SK-N-MC (cell line): ENCODE data around the gene ANO10.

Experiments
- EZH2 ChIP-seq: fragments of 200-600 bp; sonication (generic); IDR thresholded peaks from one replicate; pipeline ENCODE4 v1.6.1; 2017; ENCODE audit warnings: antibody characterized with exemption
- FOXP2 ChIP-seq: optimal IDR thresholded peaks from 2 replicates; pipeline ENCODE3; 2011; ENCODE audit warnings: mild to moderate bottlenecking, moderate library complexity; ENCODE audit not compliant: insufficient read depth; ENCODE audit errors: extremely low read length, control extremely low read depth
- POLR2AphosphoS5 ChIP-seq: IDR thresholded peaks from 2 replicates; pipeline ENCODE4 v1.6.1; 2012; ENCODE audit warnings: mild to moderate bottlenecking, low read depth, low read length, borderline replicate concordance

DNA sequence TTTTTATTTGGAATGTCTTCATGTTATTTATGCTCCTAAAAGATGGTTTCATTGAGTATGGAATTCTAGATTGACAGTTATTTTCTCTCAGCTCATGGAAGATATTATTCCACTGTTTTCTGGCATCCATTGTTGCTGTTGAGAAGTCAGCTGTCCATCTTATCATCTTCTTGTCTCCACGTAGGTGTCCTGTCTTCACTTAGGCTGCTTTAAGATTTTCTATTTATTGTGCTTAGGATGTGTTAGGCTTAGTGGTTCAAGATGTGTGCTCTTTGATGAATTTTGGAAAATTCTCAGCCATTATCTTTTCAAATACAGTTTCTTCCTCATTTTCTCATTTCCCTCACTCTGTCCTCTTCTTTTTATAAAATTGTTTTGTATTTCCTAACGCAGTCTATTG is 283.5 kb downstream of the ANO10 start:
- TF ChIP-seq EZH2 (no peak), POLR2AphosphoS5 (no peak), FOXP2 (no peak)
